ENCODE data around the gene TSPAN11.
"Not testable (repeated sequence)": the region's sequence is repeated elsewhere in the genome, so short reads cannot be mapped to it uniquely, and the experiment has no call there.

Gene TSPAN11

DNA sequence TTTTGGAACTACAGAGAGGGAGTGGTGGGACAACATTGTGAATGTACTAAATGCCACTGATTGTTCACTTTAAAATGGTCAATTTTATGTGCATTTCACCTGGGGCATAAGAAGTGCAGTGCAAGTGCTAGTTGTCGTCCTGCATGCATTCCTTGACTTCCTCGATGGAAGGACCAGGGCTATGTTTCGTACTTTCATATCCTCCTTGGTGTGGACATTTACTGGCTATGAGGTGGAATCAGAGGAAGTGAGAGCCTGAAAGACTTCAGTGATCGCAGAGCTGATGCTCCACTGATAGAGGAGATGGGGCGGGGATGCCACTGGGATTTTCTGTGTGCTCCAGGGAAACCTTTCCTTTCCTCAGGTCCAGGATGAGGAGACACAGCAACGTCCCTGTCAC lies 93.0 kb downstream of the TSPAN11 start:
- H3K27ac ChIP-seq, result no peak overlapping the region
- TF ChIP-seq ZFX (IDR thresholded peaks at IDR 0.05; ENCODE audit: borderline replicate concordance) (no peak), CTCF (IDR thresholded peaks at IDR 0.05) (no peak)

DNA sequence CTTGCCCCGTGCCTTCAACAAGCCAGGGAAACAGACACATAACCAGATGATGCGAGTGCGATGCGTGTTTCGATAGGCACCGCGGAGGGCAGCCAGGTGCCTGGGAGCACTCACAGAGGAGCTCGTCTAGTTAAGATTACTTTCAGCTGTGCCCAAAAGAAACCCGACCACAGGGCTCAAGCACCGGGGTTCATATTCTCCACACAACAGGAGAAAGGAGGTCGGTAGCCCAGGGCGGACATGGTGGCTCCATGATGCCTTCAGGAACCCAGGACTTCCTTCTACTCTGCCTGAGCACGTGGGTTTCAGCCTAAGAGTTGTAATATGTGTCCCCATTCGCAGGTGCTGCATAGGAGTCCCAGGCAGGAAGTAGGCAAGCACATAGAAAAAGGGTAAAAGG lies 93.4 kb downstream of the TSPAN11 start:
- TF ChIP-seq ZFX (IDR thresholded peaks at IDR 0.05; ENCODE audit: borderline replicate concordance), result no peak
- no peak for TF ChIP-seq CTCF (IDR thresholded peaks at IDR 0.05)
- H3K27ac ChIP-seq, result no peak overlapping the region

DNA sequence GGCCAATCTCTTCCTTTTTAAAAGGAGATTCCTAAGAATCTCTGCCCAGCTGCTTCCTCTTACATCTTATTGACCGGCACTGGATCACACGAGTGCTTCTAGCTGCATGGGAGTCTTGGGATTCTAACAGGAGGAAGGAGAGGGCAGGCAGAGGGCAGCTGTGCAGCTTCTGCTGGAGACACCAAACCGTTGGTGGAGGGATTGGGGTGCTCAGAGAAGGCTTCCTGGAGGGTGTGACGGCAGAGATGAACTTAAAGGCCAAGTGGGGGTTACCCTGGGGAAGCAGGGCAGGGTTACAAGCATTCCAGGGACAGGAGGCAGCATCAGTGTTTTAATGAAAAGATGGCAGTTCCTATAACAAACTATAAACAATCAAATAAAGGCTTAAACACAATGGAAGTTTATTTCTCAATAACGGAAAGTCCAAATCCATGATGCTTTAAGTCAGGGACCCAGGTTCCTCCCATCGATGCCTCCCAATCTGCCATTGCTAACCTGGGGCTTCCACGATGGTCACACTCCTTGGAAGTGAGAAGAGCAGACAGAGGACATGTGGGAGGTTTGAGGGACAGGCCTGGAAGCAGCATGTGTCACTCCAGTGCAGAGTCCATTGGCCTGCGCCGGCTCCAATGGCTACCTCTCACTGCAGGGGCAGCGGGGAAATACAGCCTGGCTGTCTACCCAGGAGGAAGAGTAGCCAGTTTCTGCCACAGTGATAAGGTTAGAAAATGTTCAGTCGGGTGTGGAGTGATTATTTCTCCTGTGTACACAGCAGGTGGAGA lies 94.0 kb downstream of the TSPAN11 start:
- H3K27ac ChIP-seq, result peak overlapping the region; percentile 83
- no peak for TF ChIP-seq ZFX (IDR thresholded peaks at IDR 0.05; ENCODE audit: borderline replicate concordance)
- no peak for TF ChIP-seq CTCF (IDR thresholded peaks at IDR 0.05)

- TF ChIP-seq CTCF (IDR thresholded peaks at IDR 0.05) (no peak), ZFX (IDR thresholded peaks at IDR 0.05; ENCODE audit: borderline replicate concordance) (no peak)
- H3K27ac ChIP-seq, result peak overlapping the region; percentile 83
Measured at GRCh38 chr12:31021181-31021580, 94.6 kb downstream of the TSPAN11 start.

DNA sequence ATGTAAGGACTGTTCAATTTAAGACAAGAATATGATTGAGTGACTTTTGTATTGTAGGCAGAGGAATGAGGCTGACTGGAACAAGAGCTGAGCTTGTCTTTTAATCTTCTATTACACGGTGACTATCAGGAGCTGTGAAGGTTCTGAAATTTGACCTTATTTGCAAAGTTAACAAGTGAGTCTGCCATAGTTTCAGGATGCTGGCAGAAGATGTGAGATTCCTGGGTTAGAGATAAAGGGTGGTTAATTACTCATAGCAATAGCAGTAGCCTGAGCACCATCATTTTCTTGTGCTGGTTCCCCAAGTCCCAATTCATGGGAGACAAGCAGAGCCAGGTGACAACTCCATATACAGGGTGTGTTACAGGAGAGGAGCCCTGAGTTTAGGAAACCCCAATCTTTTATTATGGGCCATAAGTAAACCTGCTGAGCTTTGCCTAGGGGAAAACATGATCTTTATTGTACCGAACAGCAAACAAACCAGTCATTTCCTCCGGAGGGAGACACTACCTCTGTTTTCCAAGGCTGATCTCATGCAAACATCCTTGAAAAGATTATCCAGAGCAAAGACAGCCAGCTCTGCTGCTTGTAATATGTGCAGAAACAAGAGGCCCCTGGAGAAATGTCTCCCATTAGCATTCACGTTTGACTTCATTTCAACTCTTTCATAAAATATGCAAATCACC lies 95.4 kb downstream of the TSPAN11 start:
- H3K27ac ChIP-seq, result peak overlapping the region; percentile 83
- TF ChIP-seq CTCF (IDR thresholded peaks at IDR 0.05) (peak; percentile 31; the same call in 1 of the 2 replicates), ZFX (IDR thresholded peaks at IDR 0.05; ENCODE audit: borderline replicate concordance) (no peak)

GRCh38 chr12:31023271-31023724 lies 96.8 kb downstream of the TSPAN11 start:
- peak overlapping the region; percentile 83 for H3K27ac ChIP-seq
- no peak for TF ChIP-seq CTCF (IDR thresholded peaks at IDR 0.05)
- no peak for TF ChIP-seq ZFX (IDR thresholded peaks at IDR 0.05; ENCODE audit: borderline replicate concordance)

GRCh38 chr12:31026202-31026601 lies 99.7 kb downstream of the TSPAN11 start:
- TF ChIP-seq ZFX (IDR thresholded peaks at IDR 0.05; ENCODE audit: borderline replicate concordance) (no peak), CTCF (IDR thresholded peaks at IDR 0.05) (no peak)
- no peak overlapping the region for H3K27ac ChIP-seq

DNA sequence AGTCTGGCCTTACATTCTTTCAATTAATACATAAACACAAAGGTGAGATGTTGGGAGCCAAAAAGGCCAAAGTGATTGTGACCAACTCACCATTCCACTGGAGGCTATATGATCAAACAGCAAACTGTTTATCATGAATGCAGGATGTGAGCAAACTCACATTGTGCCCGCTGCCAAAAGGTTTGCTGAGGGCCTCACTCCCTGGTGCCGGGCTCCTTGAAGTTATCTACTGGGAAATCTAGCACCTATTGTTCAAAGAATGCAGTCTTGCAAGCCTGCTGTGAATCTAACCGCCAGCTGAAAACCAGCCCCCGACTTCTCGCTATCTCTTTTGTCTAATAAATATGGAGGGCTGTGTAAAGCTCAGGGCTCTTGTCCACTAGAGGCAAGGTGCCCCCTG lies 100.5 kb downstream of the TSPAN11 start:
- not testable (repeated sequence) for H3K27ac ChIP-seq

Data from 22Rv1 (cell line).